Metanephros (tissue), 1 donor: ENCODE measurements around the gene LITAF. TPM values are rescaled to one million over a fixed set of nuclear protein-coding genes. Genes with fewer than 3 reads are reported as not detected.

ENCODE experiments used
- total RNA-seq: library from RNA; depleted of rRNA; stranded (reverse); fragments of >200 nt; gene quantifications from one replicate; pipeline ENCODE4 v1.2.3, GENCODE V29; 2014

Gene LITAF
- 80.5 TPM for total RNA-seq

DNA sequence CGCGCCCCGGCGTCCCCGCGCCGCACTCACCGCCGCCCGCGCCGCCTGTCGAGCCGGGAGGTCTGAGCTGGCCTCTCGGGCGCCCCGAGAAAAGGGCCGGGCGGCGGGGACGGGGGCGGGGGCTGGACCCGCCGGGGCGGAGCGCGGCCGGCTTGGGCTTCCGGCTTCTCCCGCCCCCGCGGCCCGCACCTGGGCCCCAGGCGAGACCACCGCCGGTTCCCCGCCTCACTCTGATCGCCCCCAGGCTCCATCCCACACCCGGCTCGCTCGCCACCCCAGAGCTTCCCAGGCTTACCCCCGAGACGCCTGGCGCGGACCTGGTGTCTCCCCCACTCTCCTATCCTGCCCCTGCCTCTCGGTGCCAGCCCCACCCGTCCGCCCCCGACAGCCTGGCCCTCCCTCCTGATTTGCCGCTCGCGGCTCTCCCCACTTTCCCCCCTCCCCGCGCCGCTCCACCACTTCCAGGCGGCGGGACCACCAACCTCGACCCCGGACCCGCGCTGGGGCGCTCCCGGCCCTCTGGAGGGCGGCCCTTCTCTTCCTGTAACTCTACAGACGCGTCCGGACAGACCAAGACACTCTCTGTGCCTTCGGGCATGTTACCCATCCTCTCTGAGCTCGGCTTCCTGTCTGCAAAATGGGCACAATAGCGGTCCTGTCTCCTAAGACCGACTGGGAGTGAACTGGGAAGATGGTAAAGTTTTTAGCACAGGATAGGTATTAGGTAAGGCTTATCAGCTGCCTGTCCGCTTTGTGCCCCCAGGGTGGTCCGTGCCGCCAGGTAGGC lies at the start of gene LITAF:
Gene LITAF (minus strand): TSS at position 64 of the 787 bp plus-strand sequence. CDS start 30,189 bp downstream, outside the sequence.

Other genes starting within 250 kb of the LITAF start
- 11.4 TPM for gene RMI2, start 241.5 kb downstream of the LITAF start, total RNA-seq
- 21.7 TPM for gene SNN, start 81.5 kb upstream of the LITAF start, total RNA-seq
- 44.7 TPM for gene TXNDC11, start 155.9 kb upstream of the LITAF start, total RNA-seq
- gene ZC3H7A, start 210.3 kb upstream of the LITAF start, total RNA-seq: 65.3 TPM